Measurements from ENCODE around the gene ZNF621.

DNA sequence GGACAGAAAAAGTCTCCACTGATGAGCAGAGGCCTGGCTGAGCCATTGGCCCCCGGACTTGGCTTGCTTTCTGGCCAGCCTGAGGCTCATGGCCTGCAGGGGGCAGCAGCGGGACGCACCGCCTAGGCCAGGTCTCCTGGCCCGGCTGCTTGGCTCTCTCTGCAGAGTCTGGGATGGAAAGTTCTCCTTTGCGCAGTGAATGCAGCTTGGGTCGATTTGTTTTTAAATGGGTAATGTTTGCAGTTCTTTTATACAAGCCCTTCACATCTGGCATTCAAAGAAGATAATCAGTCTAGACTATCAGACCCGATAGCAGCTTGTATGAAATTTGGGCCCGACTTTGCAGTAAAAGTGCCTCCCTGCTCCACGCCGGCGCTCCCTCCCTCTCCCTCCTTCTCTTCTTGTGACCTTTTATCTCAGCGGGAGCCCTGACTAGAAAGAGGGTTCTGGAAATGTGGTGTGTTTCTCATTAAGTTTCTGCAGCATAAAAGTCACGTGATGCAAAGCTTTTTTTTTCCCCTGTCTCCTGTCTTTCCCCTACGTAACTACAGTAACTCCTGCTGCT is 59.9 kb downstream of the ZNF621 start:
- TF ChIP-seq, protein P1, sequence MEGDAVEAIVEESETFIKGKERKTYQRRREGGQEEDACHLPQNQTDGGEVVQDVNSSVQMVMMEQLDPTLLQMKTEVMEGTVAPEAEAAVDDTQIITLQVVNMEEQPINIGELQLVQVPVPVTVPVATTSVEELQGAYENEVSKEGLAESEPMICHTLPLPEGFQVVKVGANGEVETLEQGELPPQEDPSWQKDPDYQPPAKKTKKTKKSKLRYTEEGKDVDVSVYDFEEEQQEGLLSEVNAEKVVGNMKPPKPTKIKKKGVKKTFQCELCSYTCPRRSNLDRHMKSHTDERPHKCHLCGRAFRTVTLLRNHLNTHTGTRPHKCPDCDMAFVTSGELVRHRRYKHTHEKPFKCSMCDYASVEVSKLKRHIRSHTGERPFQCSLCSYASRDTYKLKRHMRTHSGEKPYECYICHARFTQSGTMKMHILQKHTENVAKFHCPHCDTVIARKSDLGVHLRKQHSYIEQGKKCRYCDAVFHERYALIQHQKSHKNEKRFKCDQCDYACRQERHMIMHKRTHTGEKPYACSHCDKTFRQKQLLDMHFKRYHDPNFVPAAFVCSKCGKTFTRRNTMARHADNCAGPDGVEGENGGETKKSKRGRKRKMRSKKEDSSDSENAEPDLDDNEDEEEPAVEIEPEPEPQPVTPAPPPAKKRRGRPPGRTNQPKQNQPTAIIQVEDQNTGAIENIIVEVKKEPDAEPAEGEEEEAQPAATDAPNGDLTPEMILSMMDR (conservative IDR thresholded peaks at IDR 0.05): peak; percentile 95
- no peak for TF ChIP-seq ZFX (IDR thresholded peaks at IDR 0.05)

Data from C4-2B (cell line).